Loucy (cell line): ENCODE results near the gene MAP3K20.

Source experiments
- H2AFZ ChIP-seq: fragments of 200-600 bp; sonication (generic); 2 replicates; pipeline ENCODE4 v1.6.0; 2016; ENCODE audit warnings: antibody characterized with exemption, mild to moderate bottlenecking, low read length, moderate library complexity
- H3F3A ChIP-seq: fragments of 200-600 bp; 2 replicates; pipeline ENCODE4 v1.6.0; 2016; ENCODE audit warnings: antibody characterized with exemption, low read depth, mild to moderate bottlenecking
- H3K27me3 ChIP-seq: fragments of 200-600 bp; sonication (generic); 2 replicates; pipeline ENCODE4 v1.6.1; 2014; ENCODE audit warnings: low read length, mild to moderate bottlenecking; ENCODE audit not compliant: insufficient read depth, poor library complexity, severe bottlenecking
- H3K36me3 ChIP-seq: fragments of 200-600 bp; sonication (generic); 2 replicates; pipeline ENCODE4 v1.6.1; 2016; ENCODE audit warnings: low read length; ENCODE audit not compliant: insufficient read depth
- H3K4me1 ChIP-seq: fragments of 200-600 bp; sonication (generic); 2 replicates; pipeline ENCODE4 v1.5.1; 2014; ENCODE audit warnings: low read length, mild to moderate bottlenecking; ENCODE audit not compliant: insufficient read depth, poor library complexity, severe bottlenecking
- H3K4me2 ChIP-seq: fragments of 200-600 bp; sonication (generic); 2 replicates; pipeline ENCODE4 v1.6.0; 2014; ENCODE audit warnings: antibody characterized with exemption, low read length, low read depth, mild to moderate bottlenecking; ENCODE audit not compliant: poor library complexity, severe bottlenecking
- H3K4me3 ChIP-seq: fragments of 200-600 bp; sonication (generic); 2 replicates; pipeline ENCODE4 v1.5.1; 2014; ENCODE audit warnings: low read length, mild to moderate bottlenecking, mixed read lengths; ENCODE audit not compliant: poor library complexity, severe bottlenecking
- H3K79me2 ChIP-seq: fragments of 200-600 bp; sonication (generic); 2 replicates; pipeline ENCODE4 v1.6.1; 2014; ENCODE audit warnings: low read length; ENCODE audit not compliant: insufficient read depth
- H3K9ac ChIP-seq: fragments of 200-600 bp; sonication (generic); 2 replicates; pipeline ENCODE4 v1.6.0; 2014; ENCODE audit warnings: mild to moderate bottlenecking, low read depth, low read length, moderate library complexity; ENCODE audit not compliant: poor library complexity, severe bottlenecking
- H3K9me2 ChIP-seq: fragments of 200-600 bp; sonication (generic); replicated peaks from 2 replicates; pipeline ENCODE4 v1.6.1; 2016; ENCODE audit warnings: low read depth, low read length, mixed read lengths
- H3K9me3 ChIP-seq: fragments of 200-600 bp; sonication (generic); 2 replicates; pipeline ENCODE4 v1.6.1; 2014; ENCODE audit warnings: mild to moderate bottlenecking, antibody characterized with exemption, low read length, low read depth; ENCODE audit not compliant: insufficient read depth
- H4K20me1 ChIP-seq: fragments of 200-600 bp; sonication (generic); 2 replicates; pipeline ENCODE4 v1.6.0; 2014; ENCODE audit warnings: antibody characterized with exemption, low read length, mild to moderate bottlenecking; ENCODE audit not compliant: insufficient read depth, poor library complexity, severe bottlenecking
- CTCF ChIP-seq: fragments of 200-600 bp; sonication (generic); conservative IDR thresholded peaks from 2 replicates; pipeline ENCODE4 v1.5.1; 2014; ENCODE audit warnings: mild to moderate bottlenecking, antibody characterized with exemption, low read length
- EZH2phosphoT487 ChIP-seq: fragments of 200-600 bp; IDR thresholded peaks from 2 replicates; pipeline ENCODE4 v1.6.1; 2018; ENCODE audit warnings: antibody characterized with exemption, mild to moderate bottlenecking, moderate library complexity, borderline replicate concordance

The MAP3K20 gene

GRCh38 chr2:173181982-173182381 lies 106.3 kb downstream of the MAP3K20 start:
- H3K4me3 ChIP-seq, result no peak overlapping the region
- H3K9ac ChIP-seq, result no peak overlapping the region
- no peaks in the 10 kb centered on the region for H3K36me3 ChIP-seq
- no peak for TF ChIP-seq CTCF
- TF ChIP-seq EZH2phosphoT487, result no peak
- H4K20me1 ChIP-seq, result no peaks in the 10 kb centered on the region
- H3K9me3 ChIP-seq, result no peaks in the 10 kb centered on the region
- no peaks in the 10 kb centered on the region for H3F3A ChIP-seq
- no peaks in the 10 kb centered on the region for H3K79me2 ChIP-seq
- H2AFZ ChIP-seq, result no peak overlapping the region
- no peaks in the 10 kb centered on the region for H3K27me3 ChIP-seq
- no peak overlapping the region for H3K4me2 ChIP-seq
- no peaks in the 10 kb centered on the region for H3K9me2 ChIP-seq
- H3K4me1 ChIP-seq, result no peaks in the 10 kb centered on the region

GRCh38 chr2:173184031-173185004 lies 108.7 kb downstream of the MAP3K20 start:
- no peaks in the 10 kb centered on the region for H3K79me2 ChIP-seq
- H3K36me3 ChIP-seq, result no peaks in the 10 kb centered on the region
- no peak overlapping the region for H3K9ac ChIP-seq
- H3K4me2 ChIP-seq, result no peak overlapping the region
- no peaks in the 10 kb centered on the region for H3K4me1 ChIP-seq
- TF ChIP-seq EZH2phosphoT487, result no peak
- no peak for TF ChIP-seq CTCF
- no peaks in the 10 kb centered on the region for H4K20me1 ChIP-seq
- no peak overlapping the region for H3K4me3 ChIP-seq
- H3K9me3 ChIP-seq, result no peaks in the 10 kb centered on the region
- no peaks in the 10 kb centered on the region for H3F3A ChIP-seq
- H2AFZ ChIP-seq, result no peak overlapping the region
- H3K9me2 ChIP-seq, result no peaks in the 10 kb centered on the region
- H3K27me3 ChIP-seq, result no peaks in the 10 kb centered on the region

GRCh38 chr2:173185437-173185836 lies 109.8 kb downstream of the MAP3K20 start:
- no peak overlapping the region for H3K9ac ChIP-seq
- H3K9me3 ChIP-seq, result no peaks in the 10 kb centered on the region
- H3K36me3 ChIP-seq, result no peaks in the 10 kb centered on the region
- no peaks in the 10 kb centered on the region for H4K20me1 ChIP-seq
- H3K4me2 ChIP-seq, result no peak overlapping the region
- no peaks in the 10 kb centered on the region for H3K27me3 ChIP-seq
- H2AFZ ChIP-seq, result no peak overlapping the region
- H3F3A ChIP-seq, result no peaks in the 10 kb centered on the region
- H3K9me2 ChIP-seq, result no peaks in the 10 kb centered on the region
- H3K4me1 ChIP-seq, result no peaks in the 10 kb centered on the region
- no peak for TF ChIP-seq EZH2phosphoT487
- TF ChIP-seq CTCF, result no peak
- H3K4me3 ChIP-seq, result no peak overlapping the region
- H3K79me2 ChIP-seq, result no peaks in the 10 kb centered on the region
